H9 (cell line): ENCODE data around the gene DNAJC22. TPM values are rescaled to one million over a fixed set of nuclear protein-coding genes. Genes with fewer than 3 reads are reported as not detected.

Experiments used
- DNase-seq: peaks from one replicate; pipeline ENCODE4 v3.0.0-alpha.2; 2017
- H2AFZ ChIP-seq: one replicate; pipeline ENCODE4 v1.6.1; 2013; ENCODE audit warnings: mild to moderate bottlenecking, low read length, control low read depth, moderate library complexity
- H2AK5ac ChIP-seq: 2 replicates; pipeline ENCODE4 v1.6.1; 2013; ENCODE audit warnings: low read length, control low read depth, mixed read lengths; ENCODE audit not compliant: insufficient read length
- H2BK120ac ChIP-seq: one replicate; pipeline ENCODE4 v1.6.1; 2013; ENCODE audit warnings: low read depth, mild to moderate bottlenecking, low read length, control low read depth, inconsistent platforms; ENCODE audit not compliant: poor library complexity, severe bottlenecking
- H2BK12ac ChIP-seq: 2 replicates; pipeline ENCODE4 v1.6.1; 2013; ENCODE audit warnings: low read length, control low read depth, mixed read lengths, low read depth; ENCODE audit not compliant: insufficient read length
- H2BK15ac ChIP-seq: 2 replicates; pipeline ENCODE4 v1.6.1; 2013; ENCODE audit warnings: low read depth, low read length, control low read depth
- H2BK20ac ChIP-seq: one replicate; pipeline ENCODE4 v1.6.1; 2013; ENCODE audit warnings: low read depth, mild to moderate bottlenecking, low read length, control low read depth, inconsistent platforms; ENCODE audit not compliant: poor library complexity, severe bottlenecking
- H2BK5ac ChIP-seq: 2 replicates; pipeline ENCODE4 v1.6.1; 2013; ENCODE audit warnings: low read length, control low read depth, mixed read lengths; ENCODE audit not compliant: insufficient read length
- H3K14ac ChIP-seq: 2 replicates; pipeline ENCODE4 v1.6.1; 2013; ENCODE audit warnings: low read length, control low read depth; ENCODE audit not compliant: insufficient read depth
- H3K18ac ChIP-seq: 2 replicates; pipeline ENCODE4 v1.6.1; 2013; ENCODE audit warnings: low read depth, mild to moderate bottlenecking, mixed read lengths, low read length, control low read depth; ENCODE audit not compliant: insufficient read length
- H3K23ac ChIP-seq: 2 replicates; pipeline ENCODE4 v1.6.1; 2013; ENCODE audit warnings: low read length, control low read depth, mixed read lengths, low read depth; ENCODE audit not compliant: insufficient read length
- H3K23me2 ChIP-seq: 2 replicates; pipeline ENCODE4 v1.6.1; 2013; ENCODE audit warnings: low read depth, mild to moderate bottlenecking, mixed read lengths, low read length, control low read depth; ENCODE audit not compliant: insufficient read length, poor library complexity, severe bottlenecking
- H3K27ac ChIP-seq: 2 replicates; pipeline ENCODE4 v1.5.1; 2013; ENCODE audit warnings: low read length, control low read depth, mixed read lengths, low read depth; ENCODE audit not compliant: insufficient read length
- H3K27me3 ChIP-seq: 2 replicates; pipeline ENCODE4 v1.6.1; 2013; ENCODE audit warnings: low read length, control low read depth, inconsistent platforms; ENCODE audit not compliant: insufficient read depth
- H3K4ac ChIP-seq: 2 replicates; pipeline ENCODE4 v1.6.1; 2013; ENCODE audit warnings: low read depth, mild to moderate bottlenecking, control low read depth, inconsistent platforms, low read length, moderate library complexity
- H3K4me1 ChIP-seq: 2 replicates; pipeline ENCODE4 v1.6.1; 2013; ENCODE audit warnings: low read length, control low read depth, inconsistent platforms; ENCODE audit not compliant: insufficient read depth
- H3K4me2 ChIP-seq: 2 replicates; pipeline ENCODE4 v1.6.1; 2013; ENCODE audit warnings: low read length, control low read depth, mixed read lengths; ENCODE audit not compliant: insufficient read length, insufficient read depth
- H3K56ac ChIP-seq: 2 replicates; pipeline ENCODE4 v1.6.1; 2013; ENCODE audit warnings: low read depth, mild to moderate bottlenecking, mixed read lengths, low read length, control low read depth; ENCODE audit not compliant: insufficient read length
- H3K79me1 ChIP-seq: 2 replicates; pipeline ENCODE4 v1.6.1; 2013; ENCODE audit warnings: low read depth, mild to moderate bottlenecking, moderate library complexity, low read length, control low read depth, inconsistent platforms; ENCODE audit not compliant: insufficient read depth, poor library complexity, severe bottlenecking
- H3K79me2 ChIP-seq: 2 replicates; pipeline ENCODE4 v1.6.1; 2013; ENCODE audit warnings: low read length, control low read depth, inconsistent platforms; ENCODE audit not compliant: insufficient read depth
- H3K9ac ChIP-seq: 2 replicates; pipeline ENCODE4 v1.6.1; 2013; ENCODE audit warnings: low read length, control low read depth, mixed read lengths; ENCODE audit not compliant: insufficient read length; ENCODE audit errors: extremely low read depth
- H3K9me3 ChIP-seq: one replicate; pipeline ENCODE4 v1.6.1; 2013; ENCODE audit warnings: low read depth, low read length, inconsistent platforms; ENCODE audit not compliant: control insufficient read depth
- H3T11ph ChIP-seq: one replicate; pipeline ENCODE4 v1.6.1; 2013; ENCODE audit warnings: mild to moderate bottlenecking, low read length, control low read depth, inconsistent platforms
- H4K20me1 ChIP-seq: one replicate; pipeline ENCODE4 v1.6.1; 2013; ENCODE audit not compliant: control insufficient read depth, insufficient read length, insufficient read depth
- H4K5ac ChIP-seq: 2 replicates; pipeline ENCODE4 v1.6.1; 2013; ENCODE audit warnings: low read depth, mild to moderate bottlenecking, mixed read lengths, low read length, control low read depth; ENCODE audit not compliant: insufficient read length
- H4K8ac ChIP-seq: replicated peaks from 2 replicates; pipeline ENCODE4 v1.6.1; 2013; ENCODE audit warnings: low read length, control low read depth, mixed read lengths, low read depth; ENCODE audit not compliant: insufficient read length
- H4K91ac ChIP-seq: 2 replicates; pipeline ENCODE4 v1.6.1; 2013; ENCODE audit warnings: low read depth, mild to moderate bottlenecking, moderate library complexity, mixed read lengths, low read length, control low read depth; ENCODE audit not compliant: insufficient read length
- H3K27ac Mint-ChIP-seq, 3 experiments: 2 replicates in 2 of 3; 3 replicates in 1 of 3; pipeline ENCODE4 v1.8.0; 2020 to 2021; ENCODE audit warnings: mixed read lengths in 3 of 3, mild to moderate bottlenecking in 1 of 3, moderate library complexity in 1 of 3
- H3K27me3 Mint-ChIP-seq: 2 replicates; pipeline ENCODE4 v1.8.0; 2021; ENCODE audit warnings: low read depth, mild to moderate bottlenecking, moderate library complexity, mixed read lengths
- H3K36me3 Mint-ChIP-seq, 3 experiments: 2 replicates in 2 of 3; 3 replicates in 1 of 3; pipeline ENCODE4 v1.8.0; 2020 to 2021; ENCODE audit warnings: low read depth in 3 of 3, mixed read lengths in 3 of 3; ENCODE audit not compliant: insufficient read depth in 1 of 3
- H3K4me1 Mint-ChIP-seq, 2 experiments: 2 replicates each; pipeline ENCODE4 v1.8.0; 2020; ENCODE audit warnings: mixed read lengths in 2 of 2
- H3K4me3 Mint-ChIP-seq, 2 experiments: 2 replicates in 1 of 2; 3 replicates in 1 of 2; pipeline ENCODE4 v1.8.0; 2020 to 2021; ENCODE audit warnings: mild to moderate bottlenecking in 2 of 2, mixed read lengths in 2 of 2, moderate library complexity in 1 of 2
- H3K9me3 Mint-ChIP-seq, 2 experiments: 2 replicates in 1 of 2; 3 replicates in 1 of 2; pipeline ENCODE4 v1.8.0; 2020; ENCODE audit warnings: mild to moderate bottlenecking in 2 of 2, mixed read lengths in 2 of 2, moderate library complexity in 1 of 2
- CTCF ChIP-seq: fragments of 200-600 bp; sonication (generic); conservative IDR thresholded peaks from 3 replicates; pipeline ENCODE4 v1.8.0; 2021; ENCODE audit warnings: antibody characterized with exemption, mild to moderate bottlenecking
- WGBS: extraction: QIAGEN DNeasy Blood & Tissue Kit; methylation state at CpG from one replicate; pipeline ENCODE4 v1.1.7; 2013; ENCODE audit warnings: missing lambda C conversion rate, low lambda C conversion rate, mixed read lengths; ENCODE audit not compliant: insufficient read length; ENCODE audit errors: extremely low coverage; 5-methylcytosine and 5-hydroxymethylcytosine counted together
- total RNA-seq: library from RNA; stranded (reverse); gene quantifications from 2 replicates; pipeline ENCODE4 v1.2.1, GENCODE V29; 2021

DNAJC22 gene
- total RNA-seq, 1 experiment from 2014 or later: 3.2 TPM

- Histone ChIP-seq H2BK5ac (no peak overlapping the region), H4K20me1 (peaks cover 3% of the 10 kb centered on the region), H3K27ac (no peak overlapping the region), H4K5ac (no peak overlapping the region), H2BK15ac (no peak overlapping the region), H3K79me1 (no peaks in the 10 kb centered on the region), H3K4me1 (peaks cover 7% of the 10 kb centered on the region; the same call in 1 of the 2 replicates), H3K14ac (no peak overlapping the region), H3K18ac (no peak overlapping the region), H2AFZ (no peak overlapping the region), H4K91ac (no peak overlapping the region), H2BK20ac (no peak overlapping the region), H3K56ac (no peak overlapping the region), H3K79me2 (no peaks in the 10 kb centered on the region), H3K9ac (no peak overlapping the region), H2BK120ac (no peak overlapping the region), H3K9me3 (no peaks in the 10 kb centered on the region), H4K8ac (no peak overlapping the region), H3K4ac (no peak overlapping the region), H2BK12ac (no peak overlapping the region), H3T11ph (no peak overlapping the region), H2AK5ac (no peak overlapping the region), H3K4me2 (peak overlapping the region; percentile 82), H3K23ac (no peak overlapping the region), H3K23me2 (peaks cover 29% of the 10 kb centered on the region), H3K27me3 (peaks cover 81% of the 10 kb centered on the region)
- peak overlapping the region; percentile 67 to 83 for H3K4me3 Mint-ChIP-seq
- DNase-seq: no peak
- no peak for TF ChIP-seq CTCF
- peaks cover 1 to 3% of the 10 kb centered on the region in 2 experiments; a peak in 2 of 5 replicates for H3K9me3 Mint-ChIP-seq
- H3K27me3 Mint-ChIP-seq: peaks cover 99% of the 10 kb centered on the region
- peaks cover 0 to 1% (median 0%) of the 10 kb centered on the region in 3 experiments; a peak in 1 of 7 replicates for H3K36me3 Mint-ChIP-seq
- no CpG with 5 or more reads among the region's 14 CpGs for WGBS
- H3K27ac Mint-ChIP-seq: no peak overlapping the region; a peak in 1 of 7 replicates
- peaks cover 50 to 61% of the 10 kb centered on the region in 2 experiments for H3K4me1 Mint-ChIP-seq
These were observed 5.5 kb upstream of the DNAJC22 start for GRCh38 chr12:49340971-49341776.
